IMR-90 (cell line): ENCODE data around the gene GALNT14. TPM values are rescaled to one million over a fixed set of nuclear protein-coding genes. Genes with fewer than 3 reads are reported as not detected.

ENCODE experiments used
- ATAC-seq: fragments of 200-7000 bp; cut with Tn5 transposase; 2 replicates; pipeline ENCODE4 v1.9.1; 2020; ENCODE audit warnings: low read depth, mild to moderate bottlenecking, moderate library complexity
- BruUV-seq: library from RNA; stranded (reverse); fragments of 400-500 nt; replicated peaks from 2 replicates; lab custom pipeline; 2021; lab: Mats Ljungman, UMichigan
- CTCF ChIA-PET: fragments of 300-600 bp; formaldehyde crosslinking; extraction: SDS; loops from one replicate; lab custom pipeline; 2021; ENCODE audit warnings: antibody characterized with exemption; lab: Yijun Ruan, JAX
- POLR2A ChIA-PET: fragments of 300-600 bp; sonication (Branson Sonifier 250); formaldehyde crosslinking; loops from one replicate; lab custom pipeline; 2022; ENCODE audit warnings: antibody characterized with exemption; ENCODE audit not compliant: unreplicated experiment; lab: Charles Lee
- DNase-seq: peaks from one replicate; pipeline ENCODE4 v3.0.0; 2013
- H2AFZ ChIP-seq: replicated peaks from 2 replicates; pipeline ENCODE3; 2013; ENCODE audit warnings: low read length, mild to moderate bottlenecking; ENCODE audit not compliant: poor library complexity
- H2AK5ac ChIP-seq: 2 replicates; pipeline ENCODE4 v1.6.1; 2013; ENCODE audit warnings: low read depth, low read length, inconsistent platforms
- H2AK9ac ChIP-seq: replicated peaks from 2 replicates; pipeline ENCODE3; 2013; ENCODE audit warnings: mild to moderate bottlenecking, low read depth, low read length, moderate library complexity; ENCODE audit not compliant: poor library complexity
- H2BK120ac ChIP-seq: 2 replicates; pipeline ENCODE4 v1.6.1; 2013; ENCODE audit warnings: low read depth, low read length, inconsistent platforms
- H2BK15ac ChIP-seq: 3 replicates; pipeline ENCODE4 v1.6.1; 2013; ENCODE audit warnings: low read depth, low read length, inconsistent platforms
- H2BK20ac ChIP-seq: 2 replicates; pipeline ENCODE4 v1.6.1; 2013; ENCODE audit warnings: low read depth, mild to moderate bottlenecking, inconsistent platforms, low read length, moderate library complexity
- H2BK5ac ChIP-seq: 2 replicates; pipeline ENCODE4 v1.6.1; 2013; ENCODE audit warnings: mild to moderate bottlenecking, low read depth, low read length, inconsistent platforms; ENCODE audit not compliant: poor library complexity, severe bottlenecking
- H3K14ac ChIP-seq: replicated peaks from 2 replicates; pipeline ENCODE4 v1.6.1; 2013; ENCODE audit warnings: low read depth, low read length, inconsistent platforms
- H3K18ac ChIP-seq: 2 replicates; pipeline ENCODE4 v1.6.1; 2013; ENCODE audit warnings: low read depth, low read length, control low read depth
- H3K23ac ChIP-seq: 2 replicates; pipeline ENCODE4 v1.6.1; 2013; ENCODE audit warnings: low read depth, low read length, inconsistent platforms
- H3K27ac ChIP-seq: 2 replicates; pipeline ENCODE4 v1.5.1; 2013; ENCODE audit warnings: mild to moderate bottlenecking, control low read depth, low read length; ENCODE audit not compliant: insufficient read depth
- H3K27me3 ChIP-seq: 2 replicates; pipeline ENCODE4 v1.6.1; 2013; ENCODE audit warnings: low read length; ENCODE audit not compliant: control insufficient read depth, insufficient read depth
- H3K36me3 ChIP-seq: 2 replicates; pipeline ENCODE4 v1.6.1; 2013; ENCODE audit warnings: low read length, mixed read lengths; ENCODE audit not compliant: control insufficient read depth, insufficient read depth
- H3K4ac ChIP-seq: 2 replicates; pipeline ENCODE4 v1.6.1; 2013; ENCODE audit warnings: low read depth, low read length, inconsistent platforms
- H3K4me1 ChIP-seq: 2 replicates; pipeline ENCODE4 v1.6.1; 2013; ENCODE audit warnings: low read length, mixed read lengths; ENCODE audit not compliant: control insufficient read depth, insufficient read depth
- H3K4me2 ChIP-seq: 2 replicates; pipeline ENCODE4 v1.6.1; 2013; ENCODE audit warnings: low read depth, mild to moderate bottlenecking, control low read depth, low read length, moderate library complexity
- H3K4me3 ChIP-seq: 2 replicates; pipeline ENCODE4 v1.5.1; 2013; ENCODE audit warnings: low read depth, mild to moderate bottlenecking, control low read depth, low read length, moderate library complexity; ENCODE audit not compliant: insufficient read depth
- H3K56ac ChIP-seq: 2 replicates; pipeline ENCODE4 v1.6.1; 2013; ENCODE audit warnings: low read length, inconsistent platforms; ENCODE audit not compliant: insufficient read depth; ENCODE audit errors: extremely low read depth
- H3K79me1 ChIP-seq, 2 experiments: 2 replicates each; pipeline ENCODE4 v1.6.1; 2013; ENCODE audit warnings: low read length in 2 of 2, inconsistent platforms in 1 of 2, low read depth in 1 of 2
- H3K9ac ChIP-seq: 2 replicates; pipeline ENCODE4 v1.6.1; 2013; ENCODE audit warnings: low read depth, low read length, control low read depth
- H3K9me1 ChIP-seq: 2 replicates; pipeline ENCODE4 v1.6.1; 2013; ENCODE audit warnings: low read length, inconsistent platforms; ENCODE audit not compliant: insufficient read depth
- H3K9me3 ChIP-seq: 2 replicates; pipeline ENCODE4 v1.6.1; 2013; ENCODE audit warnings: low read length; ENCODE audit not compliant: control insufficient read depth, insufficient read depth
- H4K20me1 ChIP-seq: 2 replicates; pipeline ENCODE4 v1.6.1; 2013; ENCODE audit warnings: low read length, inconsistent platforms; ENCODE audit not compliant: insufficient read depth
- H4K5ac ChIP-seq: 2 replicates; pipeline ENCODE4 v1.6.1; 2013; ENCODE audit warnings: mild to moderate bottlenecking, low read depth, low read length, control low read depth
- H4K8ac ChIP-seq, 2 experiments: 2 replicates each; pipeline ENCODE4 v1.6.1; 2013; ENCODE audit warnings: low read depth in 2 of 2, low read length in 2 of 2, control low read depth in 1 of 2, inconsistent platforms in 1 of 2
- H4K91ac ChIP-seq: 2 replicates; pipeline ENCODE4 v1.6.1; 2013; ENCODE audit warnings: low read depth, low read length, inconsistent platforms; ENCODE audit not compliant: insufficient read depth
- BHLHE40 ChIP-seq: fragments of 150-350 bp; IDR thresholded peaks from 2 replicates; pipeline ENCODE4 v1.6.1; 2016; ENCODE audit warnings: mild to moderate bottlenecking, low read depth, low read length
- CEBPB ChIP-seq: IDR thresholded peaks from 2 replicates; pipeline ENCODE4 v1.6.1; 2012; ENCODE audit warnings: low read depth, low read length, improper control_type of control experiment
- CHD1 ChIP-seq: IDR thresholded peaks from 2 replicates; pipeline ENCODE4 v1.6.1; 2012; ENCODE audit warnings: low read depth, low read length, improper control_type of control experiment
- CTCF ChIP-seq: conservative IDR thresholded peaks from 2 replicates; pipeline ENCODE4 v1.5.1; 2012; ENCODE audit warnings: mild to moderate bottlenecking, low read depth, low read length, improper control_type of control experiment
- ELK1 ChIP-seq: fragments of 150-350 bp; IDR thresholded peaks from 2 replicates; pipeline ENCODE4 v1.6.1; 2016; ENCODE audit warnings: low read depth, mild to moderate bottlenecking, low read length, moderate library complexity, borderline replicate concordance
- FOS ChIP-seq: fragments of 150-350 bp; IDR thresholded peaks from 2 replicates; pipeline ENCODE4 v1.6.1; 2016; ENCODE audit warnings: low read depth, low read length
- MAFK ChIP-seq: IDR thresholded peaks from 2 replicates; pipeline ENCODE4 v1.6.1; 2012; ENCODE audit warnings: low read depth, low read length, improper control_type of control experiment
- MAZ ChIP-seq: IDR thresholded peaks from 2 replicates; pipeline ENCODE4 v1.6.1; 2012; ENCODE audit warnings: low read depth, mild to moderate bottlenecking, low read length, improper control_type of control experiment, moderate library complexity, borderline replicate concordance
- MXI1 ChIP-seq: IDR thresholded peaks from 2 replicates; pipeline ENCODE4 v1.6.1; 2012; ENCODE audit warnings: low read depth, mild to moderate bottlenecking, low read length, moderate library complexity, borderline replicate concordance
- NFE2L2 ChIP-seq: fragments of 150-350 bp; IDR thresholded peaks from 2 replicates; pipeline ENCODE4 v1.6.1; 2016; ENCODE audit warnings: low read depth, mild to moderate bottlenecking, low read length
- POLR2A ChIP-seq: IDR thresholded peaks from 2 replicates; pipeline ENCODE4 v1.6.1; 2012; ENCODE audit warnings: mild to moderate bottlenecking, low read depth, low read length
- RAD21 ChIP-seq: IDR thresholded peaks from 2 replicates; pipeline ENCODE4 v1.6.1; 2012; ENCODE audit warnings: low read length, improper control_type of control experiment
- RCOR1 ChIP-seq: IDR thresholded peaks from 2 replicates; pipeline ENCODE4 v1.6.1; 2012; ENCODE audit warnings: mild to moderate bottlenecking, low read length, improper control_type of control experiment; ENCODE audit not compliant: insufficient replicate concordance
- RFX5 ChIP-seq: IDR thresholded peaks from 2 replicates; pipeline ENCODE4 v1.8.0; 2012; ENCODE audit warnings: low read depth, mild to moderate bottlenecking, low read length, moderate library complexity
- SMC3 ChIP-seq: fragments of 150-350 bp; IDR thresholded peaks from 2 replicates; pipeline ENCODE4 v1.6.1; 2016; ENCODE audit warnings: low read depth, mild to moderate bottlenecking, antibody characterized with exemption, low read length, moderate library complexity
- USF2 ChIP-seq: fragments of 150-350 bp; IDR thresholded peaks from 2 replicates; pipeline ENCODE4 v1.6.1; 2017; ENCODE audit warnings: mild to moderate bottlenecking, antibody characterized with exemption, low read length, low read depth
- WGBS, 2 experiments: methylation state at CpG; one replicate each; pipeline versions ENCODE4 v1.1.5 to v1.1.7; 2013; ENCODE audit warnings: missing lambda C conversion rate in 2 of 2; ENCODE audit not compliant: insufficient read length in 1 of 2; ENCODE audit errors: extremely low coverage in 2 of 2; 5-methylcytosine and 5-hydroxymethylcytosine counted together
- dilution Hi-C: fragments of 300-500 bp; cut with HindIII; formaldehyde crosslinking; loops from one replicate; pipeline ENCODE4 v1.14.3; 2018; ENCODE audit warnings: low sequenced_read_pairs; ENCODE audit not compliant: unreplicated experiment
- in situ Hi-C: fragments of 300-500 bp; cut with MboI; formaldehyde crosslinking; loops from 3 replicates; pipeline ENCODE4 v1.14.3; 2019; ENCODE audit warnings: low sequenced_read_pairs, inconsistent platforms, mixed read lengths
- intact Hi-C: fragments of 100-400 bp; cut with micrococcal nuclease; formaldehyde crosslinking; loops from 2 replicates; pipeline ENCODE4 v1.10.0; 2022
- polyA plus RNA-seq, 3 experiments: library from polyadenylated mRNA; depleted of rRNA; stranded (reverse); fragments of >200 nt; gene quantifications; 2 replicates each; pipeline ENCODE4 v1.2.3, GENCODE V29; 2012; ENCODE audit warnings: low replicate concordance in 1 of 3
- total RNA-seq: library from RNA; depleted of rRNA; stranded (reverse); fragments of >200 nt; gene quantifications from 2 replicates; pipeline ENCODE4 v1.2.3, GENCODE V29; 2012

GALNT14 gene
- total and polyA plus RNA-seq, 2 of the 4 experiments (the other 2 are of a cell fraction): 0.15 to 0.18 TPM

GRCh38 chr2:31012406-31012805 is 125.8 kb downstream of the GALNT14 start:
- intact Hi-C loops: no loop called here
- H2AK9ac ChIP-seq: no peak overlapping the region
- dilution Hi-C loops: no loop called here
- H4K91ac ChIP-seq: no peak overlapping the region
- no peaks in the 10 kb centered on the region for H3K9me1 ChIP-seq
- no peaks in the 10 kb centered on the region for H3K79me1 ChIP-seq
- no peak overlapping the region for H3K4ac ChIP-seq
- no peak overlapping the region for H4K5ac ChIP-seq
- no peak overlapping the region for H3K27ac ChIP-seq
- no peak overlapping the region for H2AFZ ChIP-seq
- H3K14ac ChIP-seq: no peak overlapping the region
- TF ChIP-seq MAZ: no peak
- TF ChIP-seq NFE2L2: no peak
- TF ChIP-seq MXI1: no peak
- no peak for TF ChIP-seq SMC3
- TF ChIP-seq ELK1: no peak
- TF ChIP-seq CEBPB: no peak
- TF ChIP-seq BHLHE40: no peak
- no peak for TF ChIP-seq FOS
- no peak for TF ChIP-seq RFX5
- no peak for TF ChIP-seq CTCF
- no peak for TF ChIP-seq USF2
- TF ChIP-seq CHD1: no peak
- TF ChIP-seq MAFK: no peak
- no peak for TF ChIP-seq POLR2A
- no peak for TF ChIP-seq RCOR1
- TF ChIP-seq RAD21: no peak
- H4K8ac ChIP-seq: no peak overlapping the region
- no peak overlapping the region for H2BK5ac ChIP-seq
- no peak overlapping the region for H2BK120ac ChIP-seq
- WGBS, 2 experiments: no CpG with 5 or more reads among the region's 1 CpG
- no peak overlapping the region for H3K9ac ChIP-seq
- no peak for DNase-seq
- H4K20me1 ChIP-seq: no peaks in the 10 kb centered on the region
- H3K18ac ChIP-seq: no peak overlapping the region
- ChIA-PET POLR2A (no interaction called here), CTCF (no interaction called here)
- no peak overlapping the region for H3K4me2 ChIP-seq
- H3K27me3 ChIP-seq: no peaks in the 10 kb centered on the region; the same call in 1 of the 2 replicates
- H3K4me3 ChIP-seq: no peak overlapping the region
- H3K56ac ChIP-seq: no peak overlapping the region
- no peaks in the 10 kb centered on the region for H3K4me1 ChIP-seq
- no TSS peak for BruUV-seq
- H2AK5ac ChIP-seq: no peak overlapping the region
- ATAC-seq: no peak
- no peak overlapping the region for H2BK20ac ChIP-seq
- H3K23ac ChIP-seq: no peak overlapping the region
- no peak overlapping the region for H2BK15ac ChIP-seq
- no peaks in the 10 kb centered on the region for H3K36me3 ChIP-seq
- H3K9me3 ChIP-seq: no peaks in the 10 kb centered on the region
- in situ Hi-C loops: no loop called here
